Cortex of kidney (tissue), 1 donor: ENCODE data around the gene PDE10A.
"Not testable (repeated sequence)": the region's sequence is repeated elsewhere in the genome, so short reads cannot be mapped to it uniquely, and the experiment has no call there.

ENCODE experiments used
- DNase-seq: peaks from one replicate; lab custom pipeline; 2025; lab: John Stamatoyannopoulos, UW

PDE10A gene

GRCh38 chr6:165469483-165469882 lies 193.6 kb downstream of the PDE10A start:
- DNase-seq: no peak

- DNase-seq: no peak
Measured at GRCh38 chr6:165468340-165469235, 194.5 kb downstream of the PDE10A start.

GRCh38 chr6:165463499-165463898 lies 199.5 kb downstream of the PDE10A start:
- not testable (repeated sequence) for DNase-seq

GRCh38 chr6:165459605-165460301 lies 203.3 kb downstream of the PDE10A start:
- not testable (repeated sequence) for DNase-seq

- DNase-seq: no peak
Measured at GRCh38 chr6:165458134-165458533, 204.9 kb downstream of the PDE10A start.

GRCh38 chr6:165456286-165456685 lies 206.8 kb downstream of the PDE10A start:
- no peak for DNase-seq

- DNase-seq: no peak
Measured at GRCh38 chr6:165455488-165455887, 207.6 kb downstream of the PDE10A start.

GRCh38 chr6:165453395-165453794 lies 209.6 kb downstream of the PDE10A start:
- DNase-seq: no peak

GRCh38 chr6:165451838-165452237 lies 211.2 kb downstream of the PDE10A start:
- no peak for DNase-seq

GRCh38 chr6:165448210-165448609 lies 214.8 kb downstream of the PDE10A start:
- no peak for DNase-seq

- no peak for DNase-seq
Measured at GRCh38 chr6:165447141-165447540, 215.9 kb downstream of the PDE10A start.

GRCh38 chr6:165446331-165446730 lies 216.7 kb downstream of the PDE10A start:
- DNase-seq: no peak

GRCh38 chr6:165443462-165443861 lies 219.6 kb downstream of the PDE10A start:
- no peak for DNase-seq

GRCh38 chr6:165441181-165441580 lies 221.9 kb downstream of the PDE10A start:
- DNase-seq: no peak

- no peak for DNase-seq
Measured at GRCh38 chr6:165439928-165440554, 223.0 kb downstream of the PDE10A start.

- DNase-seq: no peak
Measured at GRCh38 chr6:165426892-165427291, 236.1 kb downstream of the PDE10A start.

- DNase-seq: no peak
Measured at GRCh38 chr6:165422192-165422591, 240.8 kb downstream of the PDE10A start.

- DNase-seq: no peak
Measured at GRCh38 chr6:165417278-165417865, 245.7 kb downstream of the PDE10A start.

- DNase-seq: no peak
Measured at GRCh38 chr6:165404697-165405096, 258.3 kb downstream of the PDE10A start.

- DNase-seq: no peak
Measured at GRCh38 chr6:165404296-165404695, 258.7 kb downstream of the PDE10A start.

GRCh38 chr6:165403006-165403595 lies 259.9 kb downstream of the PDE10A start:
- DNase-seq: no peak

- no peak for DNase-seq
Measured at GRCh38 chr6:165401092-165401491, 261.9 kb downstream of the PDE10A start.
